DOHH2 (cell line): ENCODE data around the gene CHCHD6.

Experiments used
- EZH2phosphoT487 ChIP-seq: fragments of 200-600 bp; sonication (generic); IDR thresholded peaks from 2 replicates; pipeline ENCODE4 v1.6.1; 2017; ENCODE audit warnings: borderline replicate concordance, mild to moderate bottlenecking, antibody characterized with exemption, low read length, moderate library complexity, mixed read lengths
- TF ChIP-seq, protein P1 (sequence below): fragments of 200-600 bp; sonication (generic); IDR thresholded peaks from one replicate; pipeline ENCODE4 v1.5.1; 2014; ENCODE audit warnings: antibody characterized with exemption, mild to moderate bottlenecking, low read depth, low read length; ENCODE audit not compliant: poor library complexity, severe bottlenecking

DNA sequence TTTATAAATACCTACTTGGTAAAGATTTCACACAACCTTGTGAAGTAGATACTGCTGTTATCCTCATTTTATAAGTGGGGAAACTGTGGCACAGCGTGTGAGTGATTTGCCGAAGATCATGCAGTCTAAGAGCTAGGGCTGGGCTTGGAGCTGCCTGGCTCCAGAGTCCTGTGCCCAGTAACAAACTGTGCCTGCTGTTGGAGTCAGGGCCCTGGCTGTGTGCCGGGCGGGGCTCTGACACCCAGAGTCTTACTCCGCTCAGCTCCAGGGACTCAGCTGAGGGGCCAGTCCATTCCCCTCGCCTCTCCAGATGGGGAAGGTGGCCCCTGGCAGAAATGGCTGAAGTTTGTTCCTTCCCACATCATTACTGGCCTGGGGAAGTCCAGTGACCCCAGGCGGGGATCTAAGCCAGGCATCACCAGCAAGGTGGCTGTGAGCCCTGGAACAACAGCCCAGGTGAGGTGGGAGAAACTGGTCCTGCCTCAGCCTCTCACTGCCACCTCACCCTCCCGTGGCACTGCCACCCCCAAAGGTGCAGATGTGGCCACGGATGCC is 261.6 kb downstream of the CHCHD6 start:
- TF ChIP-seq, protein P1, sequence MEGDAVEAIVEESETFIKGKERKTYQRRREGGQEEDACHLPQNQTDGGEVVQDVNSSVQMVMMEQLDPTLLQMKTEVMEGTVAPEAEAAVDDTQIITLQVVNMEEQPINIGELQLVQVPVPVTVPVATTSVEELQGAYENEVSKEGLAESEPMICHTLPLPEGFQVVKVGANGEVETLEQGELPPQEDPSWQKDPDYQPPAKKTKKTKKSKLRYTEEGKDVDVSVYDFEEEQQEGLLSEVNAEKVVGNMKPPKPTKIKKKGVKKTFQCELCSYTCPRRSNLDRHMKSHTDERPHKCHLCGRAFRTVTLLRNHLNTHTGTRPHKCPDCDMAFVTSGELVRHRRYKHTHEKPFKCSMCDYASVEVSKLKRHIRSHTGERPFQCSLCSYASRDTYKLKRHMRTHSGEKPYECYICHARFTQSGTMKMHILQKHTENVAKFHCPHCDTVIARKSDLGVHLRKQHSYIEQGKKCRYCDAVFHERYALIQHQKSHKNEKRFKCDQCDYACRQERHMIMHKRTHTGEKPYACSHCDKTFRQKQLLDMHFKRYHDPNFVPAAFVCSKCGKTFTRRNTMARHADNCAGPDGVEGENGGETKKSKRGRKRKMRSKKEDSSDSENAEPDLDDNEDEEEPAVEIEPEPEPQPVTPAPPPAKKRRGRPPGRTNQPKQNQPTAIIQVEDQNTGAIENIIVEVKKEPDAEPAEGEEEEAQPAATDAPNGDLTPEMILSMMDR: no peak
- TF ChIP-seq EZH2phosphoT487: no peak
